HepG2 (cell line): ENCODE results near the gene LST1. TPM values are rescaled to one million over a fixed set of nuclear protein-coding genes. Genes with fewer than 3 reads are reported as not detected.

Source experiments
- ATAC-seq: fragments of 200-7000 bp; cut with Tn5 transposase; 3 replicates; pipeline ENCODE4 v1.9.1; 2020; ENCODE audit warnings: mild to moderate bottlenecking, moderate library complexity
- BruUV-seq: library from RNA; stranded (reverse); fragments of 400-500 nt; replicated peaks from 2 replicates; lab custom pipeline; 2021; lab: Mats Ljungman, UMichigan
- CTCF ChIA-PET: fragments of 300-600 bp; formaldehyde crosslinking; extraction: SDS; loops from one replicate; lab custom pipeline; 2021; ENCODE audit warnings: low total read pairs, inconsistent platforms, low intra/inter-chr PET ratio; lab: Yijun Ruan, JAX
- POLR2A ChIA-PET: fragments of 350-600 bp; sonication (Branson Sonifier 250); formaldehyde crosslinking; loops from one replicate; lab custom pipeline; 2020; ENCODE audit warnings: antibody characterized with exemption, inconsistent platforms; lab: Yijun Ruan, JAX
- DNase-seq: peaks from one replicate; pipeline ENCODE4 v3.0.0-alpha.2; 2015; ENCODE audit warnings: low spot score
- FAIRE-seq: peaks from 3 replicates; lab custom pipeline; 2011; peaks lifted over from hg19 to GRCh38; lab: Jason Lieb, UNC
- H2AFZ ChIP-seq: one replicate; pipeline ENCODE4 v1.6.1; 2011; ENCODE audit warnings: low read length, inconsistent platforms
- H3K27ac ChIP-seq: fragments of 300-600 bp; 3 replicates; pipeline ENCODE4 v1.8.0; 2011; ENCODE audit warnings: mixed run types, mild to moderate bottlenecking, mixed read lengths, low read length, inconsistent platforms; ENCODE audit not compliant: insufficient read depth; ENCODE audit errors: extremely low read length
- H3K27me3 ChIP-seq, 2 experiments: fragments of 200-600 bp in 1 of 2; 2 replicates in 1 of 2; 3 replicates in 1 of 2; pipeline versions ENCODE4 v1.6.0 to v1.8.0; 2011; ENCODE audit warnings: low read length in 2 of 2, mild to moderate bottlenecking in 2 of 2, moderate library complexity in 2 of 2, inconsistent platforms in 1 of 2; ENCODE audit not compliant: insufficient read depth in 2 of 2, control insufficient read depth in 1 of 2
- H3K36me3 ChIP-seq, 2 experiments: fragments of 200-600 bp in 1 of 2; replicated peaks in 1 of 2; 2 replicates in 1 of 2; 3 replicates in 1 of 2; pipeline versions ENCODE4 v1.5.1 to v1.8.0; 2011; ENCODE audit warnings: low read length in 2 of 2, inconsistent platforms in 1 of 2; ENCODE audit not compliant: insufficient read depth in 2 of 2, control insufficient read depth in 1 of 2
- H3K4me1 ChIP-seq: 2 replicates; pipeline ENCODE4 v1.5.1; 2012; ENCODE audit warnings: low read length, inconsistent platforms; ENCODE audit not compliant: insufficient read depth
- H3K4me2 ChIP-seq: 2 replicates; pipeline ENCODE4 v1.6.0; 2011; ENCODE audit warnings: low read depth, low read length, inconsistent platforms
- H3K4me3 ChIP-seq, 3 experiments: fragments of 200-600 bp in 1 of 3; sonication (generic), shearing (Covaris generic) in 1 of 3; replicated peaks in 1 of 3; 2 replicates each; pipeline ENCODE4 v1.5.1; 2011 to 2016; ENCODE audit warnings: low read length in 3 of 3, inconsistent platforms in 2 of 3, low read depth in 2 of 3, mild to moderate bottlenecking in 2 of 3, control low read depth in 1 of 3, mixed read lengths in 1 of 3; ENCODE audit not compliant: insufficient read depth in 1 of 3
- H3K79me2 ChIP-seq: one replicate; pipeline ENCODE4 v1.6.1; 2011; ENCODE audit warnings: low read length, inconsistent platforms; ENCODE audit not compliant: insufficient read depth
- H3K9ac ChIP-seq: 2 replicates; pipeline ENCODE4 v1.6.0; 2011; ENCODE audit warnings: mild to moderate bottlenecking, low read depth, low read length, inconsistent platforms; ENCODE audit not compliant: insufficient read depth
- H3K9me3 ChIP-seq: 2 replicates; pipeline ENCODE4 v1.5.1; 2012; ENCODE audit warnings: mild to moderate bottlenecking, low read length
- H4K20me1 ChIP-seq: 2 replicates; pipeline ENCODE4 v1.6.0; 2011; ENCODE audit warnings: inconsistent platforms, mild to moderate bottlenecking, low read length, moderate library complexity; ENCODE audit not compliant: insufficient read depth
- BORCS8-MEF2B ChIP-seq: sonication (generic); formaldehyde crosslinking; IDR thresholded peaks from 2 replicates; pipeline ENCODE4 v1.8.0; 2022; ENCODE audit warnings: mild to moderate bottlenecking, missing genetic modification reagents
- NFIB ChIP-seq: sonication (generic); formaldehyde crosslinking; IDR thresholded peaks from 2 replicates; pipeline ENCODE4 v1.9.0; 2021; ENCODE audit warnings: missing genetic modification reagents, mild to moderate bottlenecking, borderline replicate concordance
- WGBS: methylation state at CpG from one replicate; pipeline ENCODE4 v1.1.6; 2017; ENCODE audit warnings: low lambda C conversion rate; 5-methylcytosine and 5-hydroxymethylcytosine counted together
- in situ Hi-C: cut with HindIII; loops from 2 replicates; pipeline ENCODE4 v1.10.0; 2017; ENCODE audit warnings: low pct_unique_long_range_greater_than_20kb; ENCODE audit not compliant: extremely low pct_ligation_motif_present
- intact Hi-C: fragments of 100-400 bp; cut with micrococcal nuclease; formaldehyde crosslinking; loops from one replicate; pipeline ENCODE4 v1.10.0; 2022; ENCODE audit not compliant: unreplicated experiment
- polyA plus RNA-seq, 8 experiments: library from polyadenylated mRNA; depleted of rRNA in 3 of 8; stranded (reverse) in 7 of 8; unstranded in 1 of 8; fragments of >200 nt; fragmentation: Illumina TruSeq in 4 of 8; extraction: Trizol in 4 of 8; gene quantifications; 2 replicates each; pipeline versions ENCODE4 v1.2.1 to v1.2.3, GENCODE V29; 2011 to 2016; ENCODE audit warnings: low read depth in 4 of 8, missing spikeins in 1 of 8, mixed read lengths in 1 of 8; ENCODE audit not compliant: insufficient read depth in 1 of 8
- total RNA-seq, 5 experiments: library from RNA; depleted of rRNA; stranded (reverse); fragments of >200 nt; fragmentation: Illumina TruSeq; extraction: Trizol; gene quantifications; 2 replicates each; pipeline ENCODE4 v1.2.3, GENCODE V29; 2016; ENCODE audit warnings: low read depth in 1 of 5
- TF ChIP-seq, protein P1 (sequence below): IDR thresholded peaks from 2 replicates; pipeline ENCODE4 v1.6.1; 2016; ENCODE audit warnings: low read depth, borderline replicate concordance
- TF ChIP-seq, protein P2 (sequence below): sonication (generic); formaldehyde crosslinking; IDR thresholded peaks from 2 replicates; pipeline ENCODE4 v1.5.1; 2020; ENCODE audit warnings: mild to moderate bottlenecking, moderate library complexity, missing genetic modification reagents
- TF ChIP-seq, protein P3 (sequence below): sonication (generic); formaldehyde crosslinking; IDR thresholded peaks from one replicate; pipeline ENCODE4 v1.5.1; 2020; ENCODE audit warnings: mild to moderate bottlenecking, missing genetic modification reagents; ENCODE audit errors: not compliant biosample characterization
- TF ChIP-seq, protein P4 (sequence below): sonication (generic); formaldehyde crosslinking; IDR thresholded peaks from 2 replicates; pipeline ENCODE4 v1.5.0; 2020; ENCODE audit warnings: mild to moderate bottlenecking, missing genetic modification reagents

Gene LST1
- total and polyA plus RNA-seq, 2 of the 13 experiments (the other 11 are each of a cell fraction or from before 2014, with no cell fraction given): not detected

DNA sequence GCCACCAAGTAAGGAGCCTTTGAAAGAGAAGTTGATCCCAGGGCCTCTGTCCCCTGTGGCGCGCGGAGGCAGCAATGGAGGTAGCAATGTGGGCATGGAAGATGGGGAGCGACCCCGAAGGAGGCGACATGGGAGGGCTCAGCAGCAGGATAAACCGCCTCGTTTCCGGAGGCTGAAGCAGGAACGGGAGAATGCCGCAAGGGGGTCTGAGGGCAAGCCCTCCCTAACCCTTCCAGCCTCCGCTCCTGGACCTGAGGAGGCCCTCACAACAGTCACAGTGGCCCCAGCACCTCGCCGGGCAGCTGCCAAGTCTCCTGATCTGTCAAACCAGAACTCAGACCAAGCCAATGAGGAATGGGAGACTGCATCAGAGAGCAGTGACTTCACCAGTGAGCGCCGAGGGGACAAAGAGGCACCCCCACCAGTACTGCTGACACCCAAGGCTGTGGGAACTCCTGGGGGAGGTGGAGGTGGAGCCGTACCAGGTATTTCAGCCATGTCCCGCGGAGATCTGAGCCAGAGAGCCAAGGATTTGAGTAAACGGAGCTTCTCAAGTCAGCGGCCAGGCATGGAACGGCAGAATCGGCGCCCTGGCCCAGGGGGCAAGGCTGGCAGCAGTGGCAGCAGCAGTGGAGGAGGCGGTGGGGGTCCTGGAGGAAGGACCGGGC, 46.3 kb downstream of the LST1 start:
- WGBS: 97% methylated on average over 26 of the region's 26 CpGs
- Histone ChIP-seq H3K36me3 (peaks cover 70 to 99% of the 10 kb centered on the region in 2 experiments), H3K9me3 (no peaks in the 10 kb centered on the region), H3K79me2 (no peaks in the 10 kb centered on the region), H3K27me3 (no peaks in the 10 kb centered on the region), H3K4me2 (no peak overlapping the region), H3K4me3 (no peak overlapping the region), H3K27ac (no peak overlapping the region), H3K9ac (no peak overlapping the region), H3K4me1 (no peaks in the 10 kb centered on the region), H4K20me1 (no peaks in the 10 kb centered on the region), H2AFZ (no peak overlapping the region)
- in situ Hi-C loops (no loop called here), intact Hi-C loops (no loop called here)
- no TSS peak for BruUV-seq
- DNase-seq (no peak), FAIRE-seq (no peak), ATAC-seq (no peak)
- ChIA-PET CTCF (no interaction called here), POLR2A (interaction anchor here (0.6 to 2.4 kb wide), 4 partner anchors 11 to 201 kb away, joined by 4 to 9 read pairs (median 5); partner anchors contain the start of genes C6orf47 and PRRC2A)
- TF ChIP-seq, protein P1, sequence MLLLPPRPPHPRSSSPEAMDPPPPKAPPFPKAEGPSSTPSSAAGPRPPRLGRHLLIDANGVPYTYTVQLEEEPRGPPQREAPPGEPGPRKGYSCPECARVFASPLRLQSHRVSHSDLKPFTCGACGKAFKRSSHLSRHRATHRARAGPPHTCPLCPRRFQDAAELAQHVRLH (CRISPR knock-in tag): no peak
- TF ChIP-seq NFIB (CRISPR knock-in tag) (no peak), BORCS8-MEF2B (CRISPR knock-in tag) (peak; percentile 32; the same call in 1 of the 2 replicates)
- TF ChIP-seq, protein P2, sequence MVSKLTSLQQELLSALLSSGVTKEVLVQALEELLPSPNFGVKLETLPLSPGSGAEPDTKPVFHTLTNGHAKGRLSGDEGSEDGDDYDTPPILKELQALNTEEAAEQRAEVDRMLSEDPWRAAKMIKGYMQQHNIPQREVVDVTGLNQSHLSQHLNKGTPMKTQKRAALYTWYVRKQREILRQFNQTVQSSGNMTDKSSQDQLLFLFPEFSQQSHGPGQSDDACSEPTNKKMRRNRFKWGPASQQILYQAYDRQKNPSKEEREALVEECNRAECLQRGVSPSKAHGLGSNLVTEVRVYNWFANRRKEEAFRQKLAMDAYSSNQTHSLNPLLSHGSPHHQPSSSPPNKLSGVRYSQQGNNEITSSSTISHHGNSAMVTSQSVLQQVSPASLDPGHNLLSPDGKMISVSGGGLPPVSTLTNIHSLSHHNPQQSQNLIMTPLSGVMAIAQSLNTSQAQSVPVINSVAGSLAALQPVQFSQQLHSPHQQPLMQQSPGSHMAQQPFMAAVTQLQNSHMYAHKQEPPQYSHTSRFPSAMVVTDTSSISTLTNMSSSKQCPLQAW (CRISPR knock-in tag): 0 out of 2 replicates have a peak, but pooled peaks have one; percentile 45
- TF ChIP-seq, protein P3, sequence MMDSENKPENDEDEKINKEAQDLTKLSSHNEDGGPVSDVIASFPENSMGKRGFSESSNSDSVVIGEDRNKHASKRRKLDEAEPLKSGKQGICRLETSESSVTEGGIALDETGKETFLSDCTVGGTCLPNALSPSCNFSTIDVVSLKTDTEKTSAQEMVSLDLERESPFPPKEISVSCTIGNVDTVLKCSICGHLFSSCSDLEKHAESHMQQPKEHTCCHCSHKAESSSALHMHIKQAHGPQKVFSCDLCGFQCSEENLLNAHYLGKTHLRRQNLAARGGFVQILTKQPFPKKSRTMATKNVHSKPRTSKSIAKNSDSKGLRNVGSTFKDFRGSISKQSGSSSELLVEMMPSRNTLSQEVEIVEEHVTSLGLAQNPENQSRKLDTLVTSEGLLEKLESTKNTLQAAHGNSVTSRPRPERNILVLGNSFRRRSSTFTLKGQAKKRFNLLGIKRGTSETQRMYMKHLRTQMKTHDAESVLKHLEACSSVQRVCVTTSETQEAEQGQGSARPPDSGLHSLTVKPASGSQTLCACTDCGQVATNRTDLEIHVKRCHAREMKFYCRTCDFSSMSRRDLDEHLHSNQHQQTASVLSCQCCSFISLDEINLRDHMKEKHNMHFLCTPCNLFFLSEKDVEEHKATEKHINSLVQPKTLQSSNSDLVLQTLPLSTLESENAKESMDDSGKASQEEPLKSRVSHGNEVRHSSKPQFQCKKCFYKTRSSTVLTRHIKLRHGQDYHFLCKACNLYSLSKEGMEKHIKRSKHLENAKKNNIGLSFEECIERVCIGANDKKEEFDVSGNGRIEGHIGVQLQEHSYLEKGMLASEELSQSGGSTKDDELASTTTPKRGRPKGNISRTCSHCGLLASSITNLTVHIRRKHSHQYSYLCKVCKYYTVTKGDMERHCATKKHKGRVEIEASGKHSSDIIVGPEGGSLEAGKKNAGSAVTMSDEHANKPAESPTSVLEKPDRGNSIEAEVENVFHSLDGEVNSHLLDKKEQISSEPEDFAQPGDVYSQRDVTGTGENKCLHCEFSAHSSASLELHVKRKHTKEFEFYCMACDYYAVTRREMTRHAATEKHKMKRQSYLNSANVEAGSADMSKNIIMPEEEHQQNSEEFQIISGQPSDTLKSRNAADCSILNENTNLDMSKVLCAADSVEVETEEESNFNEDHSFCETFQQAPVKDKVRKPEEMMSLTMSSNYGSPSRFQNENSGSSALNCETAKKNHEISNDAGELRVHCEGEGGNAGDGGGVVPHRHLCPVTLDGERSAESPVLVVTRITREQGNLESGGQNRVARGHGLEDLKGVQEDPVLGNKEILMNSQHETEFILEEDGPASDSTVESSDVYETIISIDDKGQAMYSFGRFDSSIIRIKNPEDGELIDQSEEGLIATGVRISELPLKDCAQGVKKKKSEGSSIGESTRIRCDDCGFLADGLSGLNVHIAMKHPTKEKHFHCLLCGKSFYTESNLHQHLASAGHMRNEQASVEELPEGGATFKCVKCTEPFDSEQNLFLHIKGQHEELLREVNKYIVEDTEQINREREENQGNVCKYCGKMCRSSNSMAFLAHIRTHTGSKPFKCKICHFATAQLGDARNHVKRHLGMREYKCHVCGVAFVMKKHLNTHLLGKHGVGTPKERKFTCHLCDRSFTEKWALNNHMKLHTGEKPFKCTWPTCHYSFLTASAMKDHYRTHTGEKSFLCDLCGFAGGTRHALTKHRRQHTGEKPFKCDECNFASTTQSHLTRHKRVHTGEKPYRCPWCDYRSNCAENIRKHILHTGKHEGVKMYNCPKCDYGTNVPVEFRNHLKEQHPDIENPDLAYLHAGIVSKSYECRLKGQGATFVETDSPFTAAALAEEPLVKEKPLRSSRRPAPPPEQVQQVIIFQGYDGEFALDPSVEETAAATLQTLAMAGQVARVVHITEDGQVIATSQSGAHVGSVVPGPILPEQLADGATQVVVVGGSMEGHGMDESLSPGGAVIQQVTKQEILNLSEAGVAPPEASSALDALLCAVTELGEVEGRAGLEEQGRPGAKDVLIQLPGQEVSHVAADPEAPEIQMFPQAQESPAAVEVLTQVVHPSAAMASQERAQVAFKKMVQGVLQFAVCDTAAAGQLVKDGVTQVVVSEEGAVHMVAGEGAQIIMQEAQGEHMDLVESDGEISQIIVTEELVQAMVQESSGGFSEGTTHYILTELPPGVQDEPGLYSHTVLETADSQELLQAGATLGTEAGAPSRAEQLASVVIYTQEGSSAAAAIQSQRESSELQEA: peak; percentile 47
- TF ChIP-seq, protein P4, sequence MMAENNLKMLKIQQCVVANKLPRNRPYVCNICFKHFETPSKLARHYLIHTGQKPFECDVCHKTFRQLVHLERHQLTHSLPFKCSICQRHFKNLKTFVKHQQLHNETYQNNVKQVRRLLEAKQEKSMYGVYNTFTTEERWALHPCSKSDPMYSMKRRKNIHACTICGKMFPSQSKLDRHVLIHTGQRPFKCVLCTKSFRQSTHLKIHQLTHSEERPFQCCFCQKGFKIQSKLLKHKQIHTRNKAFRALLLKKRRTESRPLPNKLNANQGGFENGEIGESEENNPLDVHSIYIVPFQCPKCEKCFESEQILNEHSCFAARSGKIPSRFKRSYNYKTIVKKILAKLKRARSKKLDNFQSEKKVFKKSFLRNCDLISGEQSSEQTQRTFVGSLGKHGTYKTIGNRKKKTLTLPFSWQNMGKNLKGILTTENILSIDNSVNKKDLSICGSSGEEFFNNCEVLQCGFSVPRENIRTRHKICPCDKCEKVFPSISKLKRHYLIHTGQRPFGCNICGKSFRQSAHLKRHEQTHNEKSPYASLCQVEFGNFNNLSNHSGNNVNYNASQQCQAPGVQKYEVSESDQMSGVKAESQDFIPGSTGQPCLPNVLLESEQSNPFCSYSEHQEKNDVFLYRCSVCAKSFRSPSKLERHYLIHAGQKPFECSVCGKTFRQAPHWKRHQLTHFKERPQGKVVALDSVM: no peak
